AG04450 (cell line): ENCODE data around the gene ARL5C. TPM values are rescaled to one million over a fixed set of nuclear protein-coding genes. Genes with fewer than 3 reads are reported as not detected.

Experiments used
- CTCF ChIA-PET: fragments of 300-600, 350-600 bp; formaldehyde crosslinking; extraction: SDS; loops from one replicate; lab custom pipeline; 2022; ENCODE audit warnings: antibody characterized with exemption, inconsistent platforms; lab: Charles Lee
- POLR2A ChIA-PET: fragments of 350-600 bp; formaldehyde crosslinking; extraction: SDS; loops from one replicate; lab custom pipeline; 2021; ENCODE audit warnings: antibody characterized with exemption, inconsistent platforms; lab: Yijun Ruan, JAX
- DNase-seq: peaks from one replicate; pipeline ENCODE4 v3.0.0-alpha.2; 2011; ENCODE audit warnings: low read depth, low spot score
- H3K27ac ChIP-seq: one replicate; pipeline ENCODE4 v1.5.1; 2012; ENCODE audit warnings: low read depth, low read length, control low read depth
- H3K27me3 ChIP-seq: one replicate; pipeline ENCODE4 v1.6.0; 2012; ENCODE audit warnings: low read length; ENCODE audit not compliant: control insufficient read depth, insufficient read depth
- H3K4me3 ChIP-seq: 2 replicates; pipeline ENCODE4 v1.5.1; 2011; ENCODE audit warnings: mild to moderate bottlenecking, low read depth, low read length, control low read depth
- H3K9me3 ChIP-seq: 2 replicates; pipeline ENCODE4 v1.5.1; 2012; ENCODE audit warnings: low read length; ENCODE audit not compliant: control insufficient read depth, insufficient read depth
- CTCF ChIP-seq: IDR thresholded peaks from 2 replicates; pipeline ENCODE4 v1.5.1; 2011; ENCODE audit warnings: low read depth, low read length, control low read depth, inconsistent platforms
- polyA plus RNA-seq: library from polyadenylated mRNA; depleted of rRNA; stranded (reverse); fragments of >200 nt; gene quantifications from 2 replicates; pipeline ENCODE4 v1.2.3, GENCODE V29; 2011

Gene ARL5C
- polyA plus RNA-seq, 1 experiment: not detected

DNA sequence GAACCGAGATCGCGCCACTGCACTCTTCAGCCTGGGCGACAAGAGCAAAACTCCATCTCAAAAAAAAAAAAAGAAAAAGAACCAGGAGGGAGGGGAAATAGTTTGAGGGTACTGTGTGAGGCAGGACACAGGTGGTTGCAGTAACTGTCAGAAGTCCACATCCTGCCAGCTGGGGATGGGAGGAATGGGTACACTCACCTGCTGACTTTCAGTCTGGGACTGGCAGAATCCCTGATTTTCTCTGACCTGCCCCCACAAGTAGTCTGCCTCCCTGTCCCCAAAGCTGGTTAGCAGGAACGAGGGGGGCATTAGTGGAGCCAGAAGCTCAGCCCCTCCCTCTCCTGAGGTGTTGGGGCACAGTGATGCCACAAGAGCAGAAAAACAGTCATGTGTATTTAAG is 7.1 kb upstream of the ARL5C start:
- no peak for DNase-seq
- Histone ChIP-seq H3K4me3 (no peak overlapping the region), H3K27me3 (no peaks in the 10 kb centered on the region), H3K9me3 (no peaks in the 10 kb centered on the region; the same call in 1 of the 2 replicates), H3K27ac (no peak overlapping the region)
- no peak for TF ChIP-seq CTCF
- CTCF ChIA-PET: interaction anchor here (0.7 to 5.2 kb wide), 6 partner anchors 7 to 207 kb away, joined by 3 to 70 read pairs (median 22); partner anchors contain the start of gene ARL5C
- POLR2A ChIA-PET: interaction anchor here (0.7 kb wide), 1 partner anchor 137 kb away, joined by 4 read pairs; no protein-coding TSS in a partner anchor

GRCh38 chr17:39171933-39172332 is 6.0 kb upstream of the ARL5C start:
- no peak for TF ChIP-seq CTCF
- CTCF ChIA-PET: no interaction called here
- H3K4me3 ChIP-seq: no peak overlapping the region
- no peaks in the 10 kb centered on the region; the same call in 1 of the 2 replicates for H3K9me3 ChIP-seq
- no peak for DNase-seq
- H3K27me3 ChIP-seq: peaks cover 7% of the 10 kb centered on the region
- H3K27ac ChIP-seq: no peak overlapping the region
- POLR2A ChIA-PET: no interaction called here

DNA sequence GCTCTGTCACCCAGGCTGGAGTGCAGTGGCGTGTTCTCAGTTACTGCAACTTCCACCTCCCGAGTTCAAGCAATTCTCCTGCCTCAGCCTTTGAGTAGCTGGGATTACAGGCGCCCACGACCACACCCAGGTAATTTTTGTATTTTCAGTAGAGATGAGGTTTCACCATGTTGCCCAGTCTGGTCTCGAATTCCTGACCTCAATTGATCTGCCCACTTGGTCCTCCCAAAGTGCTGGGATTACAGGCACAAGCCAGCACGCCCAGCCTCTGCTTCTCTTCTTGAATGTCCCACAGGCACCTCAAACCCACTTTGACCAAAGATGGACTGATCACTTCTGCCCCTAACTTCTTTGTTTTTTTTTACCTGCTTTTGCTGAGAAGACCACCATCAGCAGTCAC is 4.6 kb upstream of the ARL5C start:
- H3K27ac ChIP-seq: no peak overlapping the region
- CTCF ChIA-PET: interaction anchor here (0.8 kb wide), 1 partner anchor 188 kb away, joined by 3 read pairs; no protein-coding TSS in a partner anchor
- no peak for DNase-seq
- POLR2A ChIA-PET: interaction anchor here (0.6 kb wide), 1 partner anchor 317 kb away, joined by 3 read pairs; the partner anchor contains the start of gene RPL23
- TF ChIP-seq CTCF: no peak
- H3K4me3 ChIP-seq: no peak overlapping the region
- peaks cover 3% of the 10 kb centered on the region; the same call in 1 of the 2 replicates for H3K9me3 ChIP-seq
- H3K27me3 ChIP-seq: peaks cover 20% of the 10 kb centered on the region

DNA sequence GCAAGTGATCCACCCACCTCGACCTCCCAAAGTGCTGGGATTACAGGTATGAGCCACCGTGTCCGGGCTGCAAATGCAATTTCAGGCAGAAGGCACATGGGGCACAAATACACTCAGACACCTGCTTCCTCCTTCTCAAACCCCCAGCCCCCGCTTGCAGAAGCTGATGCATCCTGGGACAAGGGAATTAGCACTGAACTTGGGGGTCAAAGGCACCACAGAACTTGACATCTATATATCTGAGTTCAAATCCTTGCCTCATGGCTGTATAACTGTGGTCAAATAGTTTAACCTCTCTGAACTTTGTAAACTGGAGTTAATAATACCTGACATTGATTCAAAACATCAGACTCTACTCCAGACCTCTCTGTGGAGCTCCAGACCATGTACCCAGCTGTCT is 4.1 kb upstream of the ARL5C start:
- CTCF ChIA-PET: interaction anchor here (0.8 kb wide), 1 partner anchor 187 kb away, joined by 3 read pairs; no protein-coding TSS in a partner anchor
- TF ChIP-seq CTCF: no peak
- DNase-seq: no peak
- POLR2A ChIA-PET: interaction anchor here (0.6 kb wide), 1 partner anchor 17 kb away, joined by 3 read pairs; no protein-coding TSS in a partner anchor
- Histone ChIP-seq H3K27me3 (peaks cover 25% of the 10 kb centered on the region), H3K4me3 (no peak overlapping the region), H3K9me3 (peaks cover 4% of the 10 kb centered on the region; the same call in 1 of the 2 replicates), H3K27ac (no peak overlapping the region)

GRCh38 chr17:39169518-39169917 is 3.6 kb upstream of the ARL5C start:
- TF ChIP-seq CTCF: no peak
- CTCF ChIA-PET: no interaction called here
- Histone ChIP-seq H3K9me3 (peaks cover 4% of the 10 kb centered on the region; the same call in 1 of the 2 replicates), H3K27me3 (peaks cover 30% of the 10 kb centered on the region), H3K27ac (no peak overlapping the region), H3K4me3 (no peak overlapping the region)
- no peak for DNase-seq
- POLR2A ChIA-PET: interaction anchor here (0.6 kb wide), 1 partner anchor 16 kb away, joined by 3 read pairs; no protein-coding TSS in a partner anchor
